ENCODE results near the gene PGRMC1.
"Not testable (repeated sequence)": the region's sequence is repeated elsewhere in the genome, so short reads cannot be mapped to it uniquely, and the experiment has no call there.

PGRMC1 gene

DNA sequence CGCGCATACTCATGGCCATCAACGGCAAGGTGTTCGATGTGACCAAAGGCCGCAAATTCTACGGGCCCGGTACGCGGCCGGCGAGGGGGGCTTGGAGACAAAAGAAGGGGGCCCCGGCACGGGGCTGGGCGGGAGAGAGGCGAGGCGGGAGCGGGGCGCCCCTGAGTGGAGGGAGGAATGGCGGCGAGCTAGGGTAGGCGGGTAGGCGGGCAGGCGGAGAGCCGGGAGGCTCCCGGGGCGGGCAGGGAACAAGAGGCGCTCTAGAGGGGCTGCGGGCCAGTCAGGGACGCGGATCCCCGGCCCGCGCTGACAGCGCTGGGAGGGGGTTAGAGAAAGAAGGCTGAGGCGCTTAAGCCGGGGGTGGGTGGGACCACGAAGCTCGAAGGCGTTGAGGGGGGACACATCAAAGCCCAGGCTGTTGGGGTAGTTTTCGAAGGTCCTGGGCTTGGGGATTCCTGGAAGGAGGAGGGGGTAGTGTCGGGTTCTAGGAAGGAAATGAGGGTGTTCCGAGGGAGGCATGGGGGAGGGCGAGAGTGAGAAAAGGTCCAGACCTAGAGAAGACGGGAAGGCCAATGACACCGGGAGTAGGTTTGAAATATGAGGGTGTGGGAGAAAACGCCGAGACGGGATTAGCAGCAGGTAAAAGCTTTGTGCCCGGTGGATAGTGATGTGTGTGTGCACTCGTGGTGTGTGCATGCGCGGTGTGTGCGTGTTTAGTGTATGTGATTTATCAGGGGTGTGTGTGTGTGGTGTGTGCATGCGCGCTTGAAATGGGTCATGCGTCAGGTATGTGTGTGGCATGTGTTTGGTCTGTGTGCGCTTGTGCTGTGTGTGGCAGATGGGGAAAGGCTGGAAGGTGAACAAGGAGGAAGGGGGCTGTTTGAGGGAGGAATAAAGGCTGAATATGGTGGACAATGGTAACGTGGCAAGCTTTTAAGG is 807 bp downstream of the PGRMC1 start:
- DNase-seq, result peak; percentile 21

DNA sequence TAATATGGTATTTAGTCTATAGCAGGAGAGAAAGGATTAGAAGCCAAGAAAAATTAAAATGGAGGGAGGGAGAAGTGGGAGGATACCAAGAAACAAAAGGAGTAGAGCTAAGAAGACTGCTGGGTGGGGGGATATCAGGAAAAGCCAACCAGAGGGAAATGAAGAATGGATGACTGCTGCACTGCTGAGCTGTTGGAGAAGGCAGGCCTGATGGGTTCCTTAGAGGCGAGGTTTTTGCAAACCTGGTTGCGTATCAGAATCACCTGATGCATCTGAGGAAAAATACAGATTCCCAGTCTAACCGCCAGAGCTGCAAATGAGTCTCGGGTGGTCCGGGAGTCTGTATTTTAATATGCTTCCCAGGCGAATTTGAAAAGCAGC is 1.5 kb downstream of the PGRMC1 start:
- DNase-seq, result no peak

DNA sequence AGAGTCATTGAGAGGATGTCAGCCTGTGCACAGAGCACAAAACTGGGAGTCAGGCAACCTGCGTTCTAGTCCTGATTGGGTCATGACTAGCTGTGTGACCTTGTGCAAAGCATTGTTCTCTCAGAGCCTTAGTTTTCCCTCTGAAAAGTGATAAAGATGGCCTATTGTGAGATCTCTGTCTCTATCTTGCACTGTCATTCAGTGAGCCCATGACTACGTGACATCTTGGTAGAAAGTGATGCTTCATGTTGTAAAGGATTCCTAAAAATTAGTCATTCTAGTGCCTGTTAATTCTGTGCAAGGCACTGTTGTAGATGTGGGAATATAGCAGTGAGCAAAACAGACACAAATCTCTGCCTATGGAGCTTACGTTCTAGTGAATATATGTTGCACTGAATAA is 2.5 kb downstream of the PGRMC1 start:
- DNase-seq, result no peak

GRCh38 chrX:119240356-119240755 is 4.3 kb downstream of the PGRMC1 start:
- no peak for DNase-seq

DNA sequence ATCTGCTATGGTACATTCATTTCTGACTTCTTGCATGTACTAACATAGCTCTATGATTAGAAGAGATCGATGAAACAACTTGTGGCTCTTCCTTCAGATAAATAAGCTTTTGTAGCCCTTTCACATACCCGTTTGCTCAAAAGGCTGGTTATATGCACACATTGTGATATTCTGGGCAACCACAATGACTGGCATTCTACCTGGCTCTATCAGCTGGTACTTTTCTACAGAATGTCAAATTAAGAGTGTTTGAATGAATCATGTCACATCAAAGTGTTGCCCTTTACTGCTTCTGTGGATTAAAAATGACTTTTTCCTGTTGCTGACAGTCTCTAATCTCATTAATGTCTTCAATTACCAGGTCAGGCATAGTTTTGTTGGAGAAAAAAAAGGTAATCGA is 11.6 kb downstream of the PGRMC1 start:
- no peak for DNase-seq

- DNase-seq, result no peak
Measured at GRCh38 chrX:119249891-119250290, 13.8 kb downstream of the PGRMC1 start.

GRCh38 chrX:119251386-119251785 is 15.3 kb downstream of the PGRMC1 start:
- no peak for DNase-seq

- no peak for DNase-seq
Measured at GRCh38 chrX:119252716-119253115, 16.6 kb downstream of the PGRMC1 start.

GRCh38 chrX:119266364-119266995 is 30.4 kb downstream of the PGRMC1 start:
- peak; percentile 21 for DNase-seq

GRCh38 chrX:119267115-119267514 is 31.0 kb downstream of the PGRMC1 start:
- DNase-seq, result not testable (repeated sequence)

GRCh38 chrX:119272882-119273419 is 36.9 kb downstream of the PGRMC1 start:
- DNase-seq, result no peak

GRCh38 chrX:119273420-119274192 is 37.5 kb downstream of the PGRMC1 start:
- DNase-seq, result peak; percentile 57

GRCh38 chrX:119282347-119282746 is 46.3 kb downstream of the PGRMC1 start:
- not testable (repeated sequence) for DNase-seq

DNA sequence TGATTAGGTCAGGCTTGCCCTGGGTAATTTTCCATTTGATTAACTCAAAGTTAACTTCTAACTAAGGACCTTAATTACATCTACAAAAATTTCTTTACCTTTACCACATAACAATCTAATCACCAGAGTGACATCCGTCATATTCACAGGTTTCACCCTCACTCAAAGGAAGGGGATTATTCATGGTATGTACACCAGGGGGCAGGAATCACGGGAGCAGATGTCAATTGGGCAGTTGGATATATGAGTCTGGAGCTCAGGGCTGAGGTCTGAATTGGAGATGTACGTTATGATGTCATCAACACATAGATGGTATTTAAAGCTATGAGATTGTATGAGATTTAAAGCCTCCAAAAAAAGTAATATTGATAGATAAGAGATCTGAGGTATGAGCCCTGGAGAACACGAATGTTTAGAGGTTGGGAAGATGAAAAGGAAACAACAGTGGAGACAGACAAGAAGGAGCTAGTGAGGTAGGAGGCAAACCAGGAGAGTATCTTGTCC is 52.9 kb downstream of the PGRMC1 start:
- DNase-seq, result no peak

DNA sequence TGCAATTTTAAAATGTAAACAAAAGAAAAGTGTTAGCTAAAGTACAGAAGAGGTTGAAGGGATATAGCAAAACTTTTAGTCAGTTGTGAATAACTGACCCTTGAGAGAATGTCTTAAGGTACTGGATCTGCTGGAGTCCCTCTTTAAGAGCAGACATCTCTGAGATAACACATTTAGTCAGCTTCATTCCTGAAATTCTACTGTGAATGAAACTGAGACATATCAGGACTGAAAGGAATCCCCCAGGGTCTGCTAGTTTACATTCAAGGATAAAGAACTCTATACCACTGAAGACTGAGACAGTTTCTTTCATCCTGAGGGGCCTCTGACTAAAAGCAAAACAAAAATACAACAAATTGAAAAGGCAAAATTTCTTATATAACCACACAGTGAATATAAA is 54.4 kb downstream of the PGRMC1 start:
- DNase-seq, result no peak

DNA sequence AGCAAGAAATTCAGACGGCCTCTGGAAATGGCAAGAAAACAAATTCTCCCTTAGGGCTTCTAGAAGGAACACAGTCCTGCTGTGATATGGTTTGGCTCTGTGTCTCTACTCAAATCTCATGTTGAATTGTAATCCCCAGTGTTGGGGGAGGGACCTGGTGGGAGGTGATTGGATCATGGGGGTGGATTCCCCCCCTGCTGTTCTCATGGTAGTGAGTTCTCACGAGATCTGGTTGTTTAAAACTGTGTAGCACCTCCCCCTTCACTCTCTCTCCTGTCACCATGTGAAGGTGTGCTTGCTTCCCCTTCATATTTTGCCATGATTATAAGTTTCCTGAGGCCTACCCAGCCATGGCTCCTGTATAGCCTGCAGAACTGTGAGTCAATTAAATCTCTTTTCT is 55.2 kb downstream of the PGRMC1 start:
- not testable (repeated sequence) for DNase-seq

GRCh38 chrX:119292445-119292844 is 56.4 kb downstream of the PGRMC1 start:
- DNase-seq, result no peak

All from activated T-cell treated with anti-CD3 and anti-CD28 coated beads, Interleukin-2, amount 50 U/mL, for 1 hour (primary cell).